Measurements from ENCODE around the gene FLT1.

Gene FLT1

GRCh38 chr13:28346154-28346553 lies 148.8 kb downstream of the FLT1 start:
- TF ChIP-seq CTCF (IDR thresholded peaks at IDR 0.05; ENCODE audit: control insufficient read depth, insufficient read depth, low read depth, low read length, missing control alignments) = no peak
- no peak for DNase-seq (ENCODE audit: low read depth)
- H3K4me3 ChIP-seq (ENCODE audit: control insufficient read depth, low read depth, low read length) = no peak overlapping the region

- TF ChIP-seq CTCF (IDR thresholded peaks at IDR 0.05; ENCODE audit: control insufficient read depth, insufficient read depth, low read depth, low read length, missing control alignments) = no peak
- H3K4me3 ChIP-seq (ENCODE audit: control insufficient read depth, low read depth, low read length) = no peak overlapping the region
- DNase-seq (ENCODE audit: low read depth) = no peak
These were observed 150.8 kb downstream of the FLT1 start for GRCh38 chr13:28344163-28344562.

GRCh38 chr13:28342251-28342650 lies 152.7 kb downstream of the FLT1 start:
- DNase-seq (ENCODE audit: low read depth) = no peak
- no peak overlapping the region for H3K4me3 ChIP-seq (ENCODE audit: control insufficient read depth, low read depth, low read length)
- TF ChIP-seq CTCF (IDR thresholded peaks at IDR 0.05; ENCODE audit: control insufficient read depth, insufficient read depth, low read depth, low read length, missing control alignments) = no peak

- no peak overlapping the region for H3K4me3 ChIP-seq (ENCODE audit: control insufficient read depth, low read depth, low read length)
- no peak for DNase-seq (ENCODE audit: low read depth)
- no peak for TF ChIP-seq CTCF (IDR thresholded peaks at IDR 0.05; ENCODE audit: control insufficient read depth, insufficient read depth, low read depth, low read length, missing control alignments)
These were observed 154.6 kb downstream of the FLT1 start for GRCh38 chr13:28340272-28340793.

GRCh38 chr13:28339419-28339818 lies 155.5 kb downstream of the FLT1 start:
- no peak for TF ChIP-seq CTCF (IDR thresholded peaks at IDR 0.05; ENCODE audit: control insufficient read depth, insufficient read depth, low read depth, low read length, missing control alignments)
- no peak overlapping the region for H3K4me3 ChIP-seq (ENCODE audit: control insufficient read depth, low read depth, low read length)
- no peak for DNase-seq (ENCODE audit: low read depth)

- no peak for TF ChIP-seq CTCF (IDR thresholded peaks at IDR 0.05; ENCODE audit: control insufficient read depth, insufficient read depth, low read depth, low read length, missing control alignments)
- DNase-seq (ENCODE audit: low read depth) = no peak
- H3K4me3 ChIP-seq (ENCODE audit: control insufficient read depth, low read depth, low read length) = no peak overlapping the region
These were observed 156.2 kb downstream of the FLT1 start for GRCh38 chr13:28338742-28339141.

All from AG09309 (cell line).